AG09319 (cell line): ENCODE results near the gene LYST.

Source experiments
- DNase-seq: peaks from one replicate; pipeline ENCODE4 v3.0.0-alpha.2; 2010; ENCODE audit warnings: low read depth; ENCODE audit errors: extremely low read depth
- CTCF ChIP-seq: IDR thresholded peaks from 2 replicates; pipeline ENCODE4 v1.5.1; 2011; ENCODE audit warnings: low read depth, mild to moderate bottlenecking, inconsistent platforms, low read length, moderate library complexity

Gene LYST

DNA sequence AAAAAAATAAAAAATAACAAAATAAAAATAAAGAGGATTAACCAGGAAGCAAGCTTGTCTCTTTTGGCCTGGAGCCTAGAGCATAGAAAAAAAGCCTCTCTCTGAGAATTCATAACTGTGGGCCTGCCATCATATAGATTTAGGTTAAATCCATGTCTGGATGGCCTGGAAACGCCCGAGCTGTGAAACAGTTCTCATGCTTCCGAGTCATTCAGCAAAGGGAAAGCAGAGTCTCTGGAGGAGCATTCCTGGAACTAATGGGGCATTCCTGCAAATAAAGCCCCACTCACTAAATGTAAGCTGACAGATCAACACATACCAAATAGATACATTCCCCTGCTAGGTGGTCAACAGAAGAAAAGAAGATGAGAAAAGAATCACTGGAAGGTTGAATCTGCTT lies 141.3 kb downstream of the LYST start:
- no peak for TF ChIP-seq CTCF
- DNase-seq, result no peak

- no peak for TF ChIP-seq CTCF
- no peak for DNase-seq
Measured at GRCh38 chr1:235724730-235725129, 142.0 kb downstream of the LYST start.

GRCh38 chr1:235722858-235723257 lies 143.8 kb downstream of the LYST start:
- no peak for TF ChIP-seq CTCF
- no peak for DNase-seq

GRCh38 chr1:235721982-235722381 lies 144.7 kb downstream of the LYST start:
- TF ChIP-seq CTCF, result no peak
- DNase-seq, result no peak

DNA sequence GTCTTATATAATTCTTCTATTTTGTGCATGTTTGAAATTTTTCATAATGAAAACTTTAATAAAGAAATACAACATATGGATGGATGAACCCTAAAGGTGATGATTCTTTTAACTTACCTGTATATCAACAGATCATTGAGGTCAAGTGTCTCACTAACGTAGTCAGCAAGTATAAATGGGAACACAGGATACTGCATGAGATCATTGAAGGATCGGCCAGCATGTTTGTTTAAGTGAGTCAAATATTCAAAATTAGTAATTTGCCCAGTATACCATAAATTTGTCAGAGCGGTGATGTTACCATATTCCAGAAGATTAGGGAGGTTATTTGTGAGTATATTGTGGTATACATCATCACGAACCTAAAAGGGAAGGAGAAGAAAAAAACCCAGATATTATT lies 146.2 kb downstream of the LYST start:
- TF ChIP-seq CTCF, result no peak

DNA sequence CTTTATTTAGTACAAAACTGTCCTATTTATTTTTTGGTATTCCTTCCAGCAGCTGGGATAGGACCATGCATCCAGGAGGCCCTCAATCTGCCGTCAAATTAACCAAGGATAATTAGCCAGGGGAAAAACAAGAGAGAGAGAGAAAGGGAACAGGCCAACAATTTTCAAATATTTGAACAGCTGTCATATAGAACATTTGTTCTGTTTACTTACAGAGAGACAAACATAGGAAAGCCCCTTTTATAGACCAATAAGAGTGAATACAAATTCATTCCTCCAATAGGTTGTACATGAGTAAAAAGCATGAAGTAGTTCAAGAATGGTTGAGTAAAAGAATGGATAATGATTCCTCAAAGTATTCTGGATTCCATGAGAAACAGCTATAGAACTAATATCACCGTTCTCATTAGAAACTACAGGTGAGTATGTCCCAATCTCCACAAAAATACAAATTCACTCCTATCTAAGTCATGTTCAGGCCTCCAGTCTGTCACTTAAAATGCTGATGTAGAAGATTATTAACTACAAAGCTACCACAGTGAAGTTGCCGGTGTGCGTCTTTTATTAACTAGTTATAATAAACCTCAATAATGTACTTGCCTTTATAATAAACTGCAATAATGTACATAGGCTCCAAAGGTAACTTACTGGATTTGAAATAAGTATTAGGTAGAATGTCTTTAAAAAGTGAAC lies 152.4 kb downstream of the LYST start:
- no peak for TF ChIP-seq CTCF

More for the DNA sequence above, 146.2 kb downstream of the LYST start:
- DNase-seq, result no peak

GRCh38 chr1:235712812-235713211 lies 153.9 kb downstream of the LYST start:
- DNase-seq, result no peak
- TF ChIP-seq CTCF, result no peak

More for the DNA sequence above, 152.4 kb downstream of the LYST start:
- no peak for DNase-seq
